ENCODE results near the gene LRRC56.

- no peak for TF ChIP-seq ZSCAN20 (CRISPR knock-in tag; IDR thresholded peaks at IDR 0.05)
- no peak for TF ChIP-seq CEBPB (IDR thresholded peaks at IDR 0.05)
- no peak for TF ChIP-seq EP300 (IDR thresholded peaks at IDR 0.05)
- TF ChIP-seq POLR2AphosphoS2 (conservative IDR thresholded peaks at IDR 0.05; ENCODE audit: low read length), result no peak
- TF ChIP-seq POLR2A (IDR thresholded peaks at IDR 0.05; ENCODE audit: low read length), result no peak
These were observed 20.9 kb upstream of the LRRC56 start for GRCh38 chr11:516400-516799.
